Neural cell (in vitro differentiated cells): ENCODE results near the gene KRTAP4-11. TPM values are rescaled to one million over a fixed set of nuclear protein-coding genes. Genes with fewer than 3 reads are reported as not detected.

ENCODE experiments used
- H2AFZ ChIP-seq: fragments of 200-600, 300-800 bp; sonication (generic), shearing (Covaris generic); 2 replicates; pipeline ENCODE4 v1.6.0; 2014; ENCODE audit warnings: low read depth, mild to moderate bottlenecking, antibody characterized with exemption, low read length, moderate library complexity
- H3F3A ChIP-seq: fragments of 200-600 bp; shearing (Covaris generic); 2 replicates; pipeline ENCODE4 v1.6.1; 2016; ENCODE audit warnings: mild to moderate bottlenecking, moderate library complexity, mixed read lengths, antibody characterized with exemption, low read length; ENCODE audit not compliant: insufficient read depth, poor library complexity, severe bottlenecking
- H3K27ac ChIP-seq: fragments of 200-600, 300-800 bp; sonication (generic), shearing (Covaris generic); 2 replicates; pipeline ENCODE4 v1.5.1; 2014; ENCODE audit warnings: mild to moderate bottlenecking, low read length, moderate library complexity
- H3K27me3 ChIP-seq: fragments of 300-800, 200-600 bp; sonication (generic), shearing (Covaris generic); 2 replicates; pipeline ENCODE4 v1.6.0; 2014; ENCODE audit warnings: mild to moderate bottlenecking, low read depth, low read length, moderate library complexity; ENCODE audit not compliant: insufficient read depth
- H3K36me3 ChIP-seq: fragments of 300-800, 200-600 bp; sonication (generic), shearing (Covaris generic); 2 replicates; pipeline ENCODE4 v1.5.1; 2014; ENCODE audit warnings: mild to moderate bottlenecking, antibody characterized with exemption, low read length, moderate library complexity; ENCODE audit not compliant: insufficient read depth
- H3K4me2 ChIP-seq: fragments of 300-800, 200-600 bp; sonication (generic), shearing (Covaris generic); 2 replicates; pipeline ENCODE4 v1.6.0; 2014; ENCODE audit warnings: mild to moderate bottlenecking, low read length
- H3K4me3 ChIP-seq: fragments of 300-800, 200-600 bp; sonication (generic), shearing (Covaris generic); 2 replicates; pipeline ENCODE4 v1.5.1; 2014; ENCODE audit warnings: mild to moderate bottlenecking, low read length, moderate library complexity
- H3K79me2 ChIP-seq: fragments of 200-600 bp; shearing (Covaris generic); replicated peaks from 2 replicates; pipeline ENCODE4 v1.6.0; 2014; ENCODE audit warnings: mild to moderate bottlenecking, low read length, moderate library complexity; ENCODE audit not compliant: insufficient read depth
- H3K9ac ChIP-seq: fragments of 300-800, 200-600 bp; sonication (generic), shearing (Covaris generic); 2 replicates; pipeline ENCODE4 v1.6.1; 2016; ENCODE audit warnings: mild to moderate bottlenecking, low read length, mixed read lengths
- H3K9me2 ChIP-seq: fragments of 200-600 bp; shearing (Covaris generic); 2 replicates; pipeline ENCODE4 v1.6.1; 2016; ENCODE audit warnings: mild to moderate bottlenecking, low read length, mixed read lengths; ENCODE audit not compliant: insufficient read depth
- H3K9me3 ChIP-seq: fragments of 200-600, 300-800 bp; sonication (generic), shearing (Covaris generic); 2 replicates; pipeline ENCODE4 v1.6.1; 2016; ENCODE audit warnings: mild to moderate bottlenecking, mixed run types, low read length, moderate library complexity, mixed read lengths
- H4K20me1 ChIP-seq: fragments of 200-600 bp; shearing (Covaris generic); 2 replicates; pipeline ENCODE4 v1.6.1; 2016; ENCODE audit warnings: mild to moderate bottlenecking, mixed run types; ENCODE audit not compliant: insufficient read depth
- EP300 ChIP-seq: fragments of 450-650 bp; conservative IDR thresholded peaks from 2 replicates; pipeline ENCODE4 v1.6.1; 2014; ENCODE audit warnings: antibody characterized with exemption, mild to moderate bottlenecking, moderate library complexity; ENCODE audit not compliant: poor library complexity, severe bottlenecking
- EZH2 ChIP-seq: fragments of 200-600, 300-800 bp; shearing (Covaris generic), sonication (generic); IDR thresholded peaks from 2 replicates; pipeline ENCODE4 v1.6.1; 2014; ENCODE audit warnings: antibody characterized with exemption, low read length, borderline replicate concordance, mild to moderate bottlenecking; ENCODE audit not compliant: insufficient read depth, poor library complexity, severe bottlenecking
- MXI1 ChIP-seq: fragments of 450-650 bp; conservative IDR thresholded peaks from 2 replicates; pipeline ENCODE4 v1.6.1; 2014; ENCODE audit warnings: antibody characterized with exemption, mild to moderate bottlenecking; ENCODE audit not compliant: poor library complexity, severe bottlenecking
- POLR2AphosphoS5 ChIP-seq: IDR thresholded peaks from 2 replicates; pipeline ENCODE4 v1.6.1; 2012
- RAD21 ChIP-seq: fragments of 450-650 bp; conservative IDR thresholded peaks from 2 replicates; pipeline ENCODE4 v1.6.1; 2014; ENCODE audit warnings: antibody characterized with exemption, mild to moderate bottlenecking, moderate library complexity
- SMC3 ChIP-seq: fragments of 450-650 bp; conservative IDR thresholded peaks from 2 replicates; pipeline ENCODE4 v1.6.1; 2014; ENCODE audit warnings: antibody characterized with exemption, mild to moderate bottlenecking, moderate library complexity; ENCODE audit not compliant: poor library complexity
- TAF1 ChIP-seq: IDR thresholded peaks from 2 replicates; pipeline ENCODE4 v1.6.1; 2012; ENCODE audit warnings: low read depth
- polyA plus RNA-seq: library from polyadenylated mRNA; depleted of rRNA; stranded (reverse); fragments of >200 nt; gene quantifications from 2 replicates; pipeline ENCODE4 v1.2.3, GENCODE V29; 2014
- TF ChIP-seq, protein P1 (sequence below): fragments of 450-650 bp; IDR thresholded peaks from 2 replicates; pipeline ENCODE4 v1.5.1; 2014; ENCODE audit warnings: antibody characterized with exemption, mild to moderate bottlenecking, moderate library complexity; ENCODE audit not compliant: poor library complexity, severe bottlenecking
- TF ChIP-seq, protein P2 (sequence below): IDR thresholded peaks from 2 replicates; pipeline ENCODE4 v1.6.1; 2012; ENCODE audit warnings: borderline replicate concordance

Gene KRTAP4-11
- polyA plus RNA-seq, 1 donor from 2014 or later, result not detected

GRCh38 chr17:41073676-41074075 lies 44.5 kb downstream of the KRTAP4-11 start:
- Histone ChIP-seq H4K20me1 (no peaks in the 10 kb centered on the region), H3K4me3 (no peak overlapping the region), H3K36me3 (no peaks in the 10 kb centered on the region), H3K9me3 (no peaks in the 10 kb centered on the region), H3F3A (no peaks in the 10 kb centered on the region), H2AFZ (no peak overlapping the region), H3K27me3 (no peaks in the 10 kb centered on the region), H3K9me2 (no peaks in the 10 kb centered on the region), H3K79me2 (no peaks in the 10 kb centered on the region), H3K4me2 (no peak overlapping the region), H3K27ac (peak overlapping the region; percentile 53), H3K9ac (no peak overlapping the region)
- TF ChIP-seq MXI1 (no peak), SMC3 (no peak), TAF1 (no peak), EZH2 (no peak)
- TF ChIP-seq, protein P1, sequence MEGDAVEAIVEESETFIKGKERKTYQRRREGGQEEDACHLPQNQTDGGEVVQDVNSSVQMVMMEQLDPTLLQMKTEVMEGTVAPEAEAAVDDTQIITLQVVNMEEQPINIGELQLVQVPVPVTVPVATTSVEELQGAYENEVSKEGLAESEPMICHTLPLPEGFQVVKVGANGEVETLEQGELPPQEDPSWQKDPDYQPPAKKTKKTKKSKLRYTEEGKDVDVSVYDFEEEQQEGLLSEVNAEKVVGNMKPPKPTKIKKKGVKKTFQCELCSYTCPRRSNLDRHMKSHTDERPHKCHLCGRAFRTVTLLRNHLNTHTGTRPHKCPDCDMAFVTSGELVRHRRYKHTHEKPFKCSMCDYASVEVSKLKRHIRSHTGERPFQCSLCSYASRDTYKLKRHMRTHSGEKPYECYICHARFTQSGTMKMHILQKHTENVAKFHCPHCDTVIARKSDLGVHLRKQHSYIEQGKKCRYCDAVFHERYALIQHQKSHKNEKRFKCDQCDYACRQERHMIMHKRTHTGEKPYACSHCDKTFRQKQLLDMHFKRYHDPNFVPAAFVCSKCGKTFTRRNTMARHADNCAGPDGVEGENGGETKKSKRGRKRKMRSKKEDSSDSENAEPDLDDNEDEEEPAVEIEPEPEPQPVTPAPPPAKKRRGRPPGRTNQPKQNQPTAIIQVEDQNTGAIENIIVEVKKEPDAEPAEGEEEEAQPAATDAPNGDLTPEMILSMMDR, result no peak

DNA sequence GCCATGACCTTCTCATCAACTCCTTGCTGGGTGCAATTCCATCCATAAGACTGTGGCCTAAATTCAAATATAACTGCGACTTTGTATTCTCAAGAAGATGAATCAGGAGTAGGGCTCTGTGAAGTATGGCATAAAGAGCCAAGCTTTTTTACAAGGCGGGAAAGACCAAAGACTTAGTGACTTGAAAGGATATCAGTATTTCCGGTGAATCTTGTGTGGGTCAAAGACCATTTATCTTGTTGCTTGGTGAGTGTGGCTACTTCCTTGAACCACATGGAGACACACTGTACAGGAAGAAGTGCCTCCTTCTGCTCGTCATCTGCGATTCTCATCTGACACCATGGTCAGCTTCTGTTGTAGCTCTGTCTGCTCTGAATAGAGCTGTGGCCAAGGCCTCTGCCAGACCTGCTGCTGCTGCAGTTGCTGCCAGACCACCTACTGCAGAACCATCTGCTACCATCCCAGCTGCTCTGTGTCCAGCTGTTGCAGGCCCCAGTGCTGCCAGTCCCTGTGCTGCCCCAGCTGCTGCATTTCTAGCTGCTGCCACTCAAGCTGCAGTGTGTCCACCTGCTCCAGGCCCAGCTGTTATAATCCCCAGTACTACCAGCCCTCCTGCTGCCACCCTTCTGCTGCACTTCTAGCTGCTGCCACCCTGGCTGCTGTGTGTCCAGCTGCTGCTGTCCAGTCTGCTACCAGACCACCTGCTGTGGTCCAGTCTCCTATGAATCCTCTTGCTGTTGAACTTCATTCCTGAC lies 46.4 kb downstream of the KRTAP4-11 start:
- Histone ChIP-seq H3K9ac (no peak overlapping the region), H4K20me1 (no peaks in the 10 kb centered on the region), H3K27me3 (no peaks in the 10 kb centered on the region), H3K79me2 (no peaks in the 10 kb centered on the region), H3K4me3 (no peak overlapping the region), H3K9me3 (no peaks in the 10 kb centered on the region), H3K27ac (no peak overlapping the region), H3K9me2 (no peaks in the 10 kb centered on the region), H3F3A (no peaks in the 10 kb centered on the region), H2AFZ (no peak overlapping the region), H3K36me3 (no peaks in the 10 kb centered on the region), H3K4me2 (no peak overlapping the region)
- TF ChIP-seq SMC3, result no peak
- TF ChIP-seq, protein P2, sequence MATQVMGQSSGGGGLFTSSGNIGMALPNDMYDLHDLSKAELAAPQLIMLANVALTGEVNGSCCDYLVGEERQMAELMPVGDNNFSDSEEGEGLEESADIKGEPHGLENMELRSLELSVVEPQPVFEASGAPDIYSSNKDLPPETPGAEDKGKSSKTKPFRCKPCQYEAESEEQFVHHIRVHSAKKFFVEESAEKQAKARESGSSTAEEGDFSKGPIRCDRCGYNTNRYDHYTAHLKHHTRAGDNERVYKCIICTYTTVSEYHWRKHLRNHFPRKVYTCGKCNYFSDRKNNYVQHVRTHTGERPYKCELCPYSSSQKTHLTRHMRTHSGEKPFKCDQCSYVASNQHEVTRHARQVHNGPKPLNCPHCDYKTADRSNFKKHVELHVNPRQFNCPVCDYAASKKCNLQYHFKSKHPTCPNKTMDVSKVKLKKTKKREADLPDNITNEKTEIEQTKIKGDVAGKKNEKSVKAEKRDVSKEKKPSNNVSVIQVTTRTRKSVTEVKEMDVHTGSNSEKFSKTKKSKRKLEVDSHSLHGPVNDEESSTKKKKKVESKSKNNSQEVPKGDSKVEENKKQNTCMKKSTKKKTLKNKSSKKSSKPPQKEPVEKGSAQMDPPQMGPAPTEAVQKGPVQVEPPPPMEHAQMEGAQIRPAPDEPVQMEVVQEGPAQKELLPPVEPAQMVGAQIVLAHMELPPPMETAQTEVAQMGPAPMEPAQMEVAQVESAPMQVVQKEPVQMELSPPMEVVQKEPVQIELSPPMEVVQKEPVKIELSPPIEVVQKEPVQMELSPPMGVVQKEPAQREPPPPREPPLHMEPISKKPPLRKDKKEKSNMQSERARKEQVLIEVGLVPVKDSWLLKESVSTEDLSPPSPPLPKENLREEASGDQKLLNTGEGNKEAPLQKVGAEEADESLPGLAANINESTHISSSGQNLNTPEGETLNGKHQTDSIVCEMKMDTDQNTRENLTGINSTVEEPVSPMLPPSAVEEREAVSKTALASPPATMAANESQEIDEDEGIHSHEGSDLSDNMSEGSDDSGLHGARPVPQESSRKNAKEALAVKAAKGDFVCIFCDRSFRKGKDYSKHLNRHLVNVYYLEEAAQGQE, result no peak
- TF ChIP-seq POLR2AphosphoS5, result no peak
- no peak for TF ChIP-seq RAD21
- no peak for TF ChIP-seq TAF1
- no peak for TF ChIP-seq EZH2
- TF ChIP-seq EP300, result no peak
- no peak for TF ChIP-seq MXI1
